Erythroblast (primary cell): Measurements from ENCODE around the gene HYOU1.

Experiments used
- GATA1 ChIP-seq: IDR thresholded peaks from 2 replicates; pipeline ENCODE4 v1.6.1; 2011; ENCODE audit warnings: low read depth, mild to moderate bottlenecking, control low read depth, low read length, moderate library complexity
- POLR2A ChIP-seq: IDR thresholded peaks from 2 replicates; pipeline ENCODE4 v1.6.1; 2011; ENCODE audit warnings: mild to moderate bottlenecking, low read length

- TF ChIP-seq POLR2A, result peak; percentile 90
- no peak for TF ChIP-seq GATA1
Measured at GRCh38 chr11:118997627-118998387, 59.2 kb downstream of the HYOU1 start, which contains the start of gene CENATAC.
